ENCODE measurements around the gene MMRN2.

Gene MMRN2

DNA sequence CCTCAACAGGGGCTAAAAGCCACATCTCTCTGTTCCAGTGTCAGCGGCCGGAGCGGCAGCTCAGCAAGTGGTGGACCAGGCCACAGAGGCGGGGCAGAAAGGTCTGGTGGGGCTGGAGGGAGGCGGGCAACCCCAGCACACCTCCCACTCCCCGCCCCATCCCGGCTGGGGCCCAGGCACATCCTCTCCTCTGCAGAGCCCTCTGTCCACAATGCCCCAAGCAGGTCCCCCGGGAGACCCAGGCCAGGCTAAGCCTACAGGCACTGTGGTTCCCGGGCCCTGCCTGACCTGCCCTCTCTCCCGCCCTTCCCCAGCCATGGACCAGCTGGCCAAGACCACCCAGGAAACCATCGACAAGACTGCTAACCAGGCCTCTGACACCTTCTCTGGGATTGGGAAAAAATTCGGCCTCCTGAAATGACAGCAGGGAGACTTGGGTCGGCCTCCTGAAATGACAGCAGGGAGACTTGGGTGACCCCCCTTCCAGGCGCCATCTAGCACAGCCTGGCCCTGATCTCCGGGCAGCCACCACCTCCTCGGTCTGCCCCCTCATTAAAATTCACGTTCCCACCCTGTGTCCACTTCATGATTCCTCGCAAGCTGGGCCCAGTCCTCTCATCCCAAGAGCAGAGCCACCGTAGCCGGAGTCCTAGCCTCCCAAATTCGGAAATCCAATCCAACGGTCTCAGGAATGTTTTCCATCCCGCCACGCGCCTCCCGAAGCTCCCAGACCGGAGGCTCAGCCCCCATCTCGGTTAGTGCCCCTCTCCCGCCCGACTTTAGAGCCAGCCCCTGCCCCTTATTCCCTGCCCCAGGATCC is 13.0 kb upstream of the MMRN2 start:
- DNase-seq (ENCODE audit: low read depth), result no peak

DNA sequence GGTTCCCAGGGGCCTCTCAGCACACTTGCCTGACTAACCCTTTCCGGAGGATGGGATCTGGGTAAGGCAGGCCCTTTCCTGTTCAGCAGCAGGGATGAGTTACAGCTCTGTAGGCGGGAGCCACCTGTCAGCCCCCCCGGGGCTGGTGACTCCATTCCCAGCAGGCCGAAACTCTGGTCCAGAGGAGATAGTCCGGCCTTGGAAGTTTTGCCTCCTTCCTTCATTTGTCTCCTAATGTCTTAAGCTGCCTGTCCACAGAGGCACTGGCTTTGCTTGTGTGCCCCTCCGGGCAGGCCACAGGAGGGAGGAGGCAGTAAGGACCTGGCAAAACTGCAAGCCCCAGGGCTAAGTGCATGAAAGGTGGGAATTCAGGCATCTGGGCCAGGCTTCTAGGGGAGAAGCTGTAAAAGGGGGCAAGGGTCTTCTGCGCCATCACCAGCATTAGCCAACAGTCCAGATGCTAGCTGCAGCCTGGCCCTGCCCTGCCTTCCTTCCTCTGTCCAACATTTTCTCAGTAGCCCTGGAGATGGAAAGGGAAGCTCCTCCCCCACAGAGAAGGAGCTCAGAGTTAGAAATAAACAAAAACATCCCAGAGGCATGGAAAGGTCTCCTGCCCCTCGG is 12.1 kb upstream of the MMRN2 start:
- no peak for DNase-seq (ENCODE audit: low read depth)

DNA sequence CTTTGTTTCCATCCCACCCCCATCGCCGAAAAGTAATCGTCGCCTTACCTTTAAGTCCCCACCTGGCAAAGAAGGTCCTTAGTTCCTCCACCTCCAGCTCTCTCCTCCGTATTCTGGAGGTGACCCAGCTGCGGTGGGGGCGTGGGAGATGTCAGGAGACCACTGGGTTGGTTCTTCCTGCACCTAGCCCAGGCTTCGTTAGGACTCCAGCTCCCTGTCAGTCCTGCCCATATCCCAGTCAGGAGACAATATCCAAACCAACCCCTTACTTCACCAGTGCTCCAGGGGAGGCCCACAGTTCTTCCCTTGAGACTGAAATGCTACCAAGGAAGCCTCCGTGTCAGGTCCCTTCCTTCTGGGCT is 11.6 kb upstream of the MMRN2 start:
- no peak for DNase-seq (ENCODE audit: low read depth)

DNA sequence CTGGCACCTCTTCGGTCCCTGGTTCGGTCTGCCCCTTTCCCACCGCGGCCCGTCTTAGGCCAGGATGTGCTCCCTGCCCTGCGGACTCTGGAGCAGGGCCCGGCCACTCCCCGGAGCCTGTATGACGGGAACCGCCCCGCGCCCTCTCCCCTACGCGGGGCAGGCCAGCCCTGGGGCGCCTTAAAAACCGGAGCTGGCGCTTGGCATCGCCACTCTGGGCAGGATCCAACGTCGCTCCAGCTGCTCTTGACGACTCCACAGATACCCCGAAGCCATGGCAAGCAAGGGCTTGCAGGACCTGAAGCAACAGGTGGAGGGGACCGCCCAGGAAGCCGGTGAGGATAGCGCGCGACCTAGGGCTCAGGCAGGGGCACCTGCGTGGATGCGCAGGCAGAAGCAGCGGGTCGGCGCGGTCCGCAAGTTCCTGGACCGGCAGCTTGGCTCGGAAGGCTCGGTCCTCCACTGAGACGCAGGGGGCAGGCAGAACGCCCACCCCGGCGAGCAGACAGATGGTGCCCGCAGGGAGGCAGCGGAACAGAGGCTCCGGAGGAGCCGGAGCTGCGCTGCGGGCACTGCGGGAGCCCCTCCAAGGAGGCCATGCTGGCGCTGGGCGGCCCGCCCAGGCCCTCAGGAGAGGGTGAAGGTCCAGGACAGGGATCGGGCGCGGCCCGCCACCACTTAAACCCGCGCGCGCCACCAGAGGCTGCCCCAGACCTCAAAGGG is 11.0 kb upstream of the MMRN2 start, which contains the start of gene ADIRF:
Gene ADIRF (plus strand): TSS at position 212 of the 723 bp plus-strand sequence. CDS start 63 bp downstream, at position 275.
- DNase-seq (ENCODE audit: low read depth), result no peak

DNA sequence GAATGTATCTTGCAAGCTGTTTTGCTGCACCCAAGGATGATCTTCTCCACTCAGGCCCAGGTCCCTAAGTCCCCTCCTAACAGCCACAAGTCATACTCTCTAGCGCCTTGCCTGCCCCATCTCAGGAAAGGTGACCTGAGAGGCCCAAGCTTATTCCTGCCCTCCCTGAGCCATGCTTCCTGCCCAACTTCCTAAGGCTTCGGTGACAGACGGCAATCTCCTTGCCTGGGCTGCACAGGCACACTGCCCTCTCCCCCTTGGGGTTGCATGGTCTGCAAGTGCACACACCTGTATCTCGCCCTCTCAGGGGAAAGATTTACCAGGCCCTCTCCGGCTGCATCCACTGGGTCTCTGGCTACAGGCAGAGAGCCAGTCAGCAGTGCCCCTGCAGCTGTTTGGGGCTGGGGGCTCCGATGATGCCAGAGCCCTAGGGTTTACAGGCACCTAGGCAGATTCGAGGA is 10.1 kb upstream of the MMRN2 start:
- no peak for DNase-seq (ENCODE audit: low read depth)

DNA sequence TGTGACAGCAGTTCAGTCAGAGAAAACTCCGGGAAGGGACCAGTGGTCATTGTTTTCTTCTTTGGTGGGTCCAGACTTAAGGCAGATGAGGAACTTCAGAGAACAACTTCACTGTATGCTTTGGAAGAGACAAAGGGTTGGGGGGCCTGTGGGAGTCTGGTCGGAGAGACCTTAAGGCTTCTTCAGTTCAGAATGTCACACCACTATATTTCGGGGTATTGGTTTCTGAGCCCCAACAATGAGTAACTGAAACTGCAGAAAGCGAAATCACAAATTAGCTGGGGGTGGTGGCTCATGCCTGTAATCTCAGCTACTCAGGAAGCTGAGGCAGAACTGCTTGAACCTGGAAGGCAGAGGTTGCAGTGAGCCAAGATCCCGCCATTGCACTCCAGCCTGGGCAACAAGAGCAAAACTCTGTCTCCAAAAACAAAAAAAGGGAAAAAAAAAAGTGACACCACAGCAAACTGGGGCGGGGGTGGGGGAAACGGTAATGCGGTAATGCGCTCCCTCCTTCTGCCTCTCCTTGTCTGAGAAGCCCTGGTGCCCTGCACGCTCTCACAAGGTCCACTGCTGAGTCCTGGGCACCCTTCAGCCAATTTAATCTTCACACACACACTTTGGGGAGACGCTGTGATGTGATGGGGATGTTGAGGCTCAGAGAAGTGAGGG is 8.7 kb upstream of the MMRN2 start:
- DNase-seq (ENCODE audit: low read depth), result no peak

DNA sequence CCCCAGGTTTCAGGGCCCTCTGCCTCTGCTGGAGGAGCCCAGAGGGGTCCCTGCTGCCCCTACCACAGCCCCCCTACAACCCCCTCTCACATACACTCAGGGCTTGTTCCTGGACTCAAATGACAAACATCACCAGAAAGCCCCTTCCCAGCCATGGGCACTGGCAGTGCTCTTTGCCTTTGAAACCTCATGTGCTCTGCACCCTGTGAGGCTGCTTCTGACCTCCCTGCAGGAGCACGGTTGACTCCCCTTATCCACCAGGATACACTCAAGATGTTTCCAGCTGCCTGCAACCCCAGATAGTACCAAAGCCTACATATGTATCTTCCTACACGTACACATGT is 7.4 kb upstream of the MMRN2 start:
- no peak for DNase-seq (ENCODE audit: low read depth)

DNA sequence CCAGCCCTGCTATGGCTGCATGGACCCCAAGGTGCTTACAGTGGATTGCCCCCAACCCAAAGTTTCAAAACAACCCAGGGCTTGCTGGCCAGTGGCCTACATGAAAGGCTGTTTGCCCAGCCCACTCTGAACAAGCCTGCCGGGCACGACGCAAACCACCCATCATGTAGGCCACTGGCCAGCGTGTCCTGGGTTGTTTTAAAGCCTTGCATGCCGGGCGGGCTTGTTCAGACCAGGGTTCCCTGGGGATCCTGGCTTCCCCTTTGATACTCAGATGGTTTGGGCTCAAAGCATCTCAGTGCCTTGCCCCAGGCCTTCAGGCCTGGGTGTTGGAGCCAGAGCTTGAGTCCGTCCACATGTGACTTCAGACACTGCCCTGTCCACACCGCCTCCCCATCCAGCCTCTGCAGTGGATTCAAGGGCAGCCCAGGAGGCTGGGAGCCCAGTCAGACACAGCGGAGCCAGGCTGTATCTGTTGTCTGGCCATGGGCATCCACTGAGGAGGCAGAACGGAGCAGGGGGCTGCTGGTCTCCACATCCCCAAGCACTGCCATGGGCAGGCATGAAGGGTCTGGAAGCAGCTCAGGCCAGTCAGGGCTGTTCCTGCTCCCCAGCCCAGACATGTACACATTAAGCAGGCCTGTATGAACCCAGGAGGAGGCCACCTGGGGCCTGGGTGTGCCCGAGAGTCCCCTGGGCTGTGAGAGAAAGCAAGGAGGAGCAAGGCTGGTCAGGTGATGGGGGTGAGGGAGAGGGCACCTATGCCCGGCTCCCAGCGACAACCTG is 6.8 kb upstream of the MMRN2 start:
- DNase-seq (ENCODE audit: low read depth), result no peak

DNA sequence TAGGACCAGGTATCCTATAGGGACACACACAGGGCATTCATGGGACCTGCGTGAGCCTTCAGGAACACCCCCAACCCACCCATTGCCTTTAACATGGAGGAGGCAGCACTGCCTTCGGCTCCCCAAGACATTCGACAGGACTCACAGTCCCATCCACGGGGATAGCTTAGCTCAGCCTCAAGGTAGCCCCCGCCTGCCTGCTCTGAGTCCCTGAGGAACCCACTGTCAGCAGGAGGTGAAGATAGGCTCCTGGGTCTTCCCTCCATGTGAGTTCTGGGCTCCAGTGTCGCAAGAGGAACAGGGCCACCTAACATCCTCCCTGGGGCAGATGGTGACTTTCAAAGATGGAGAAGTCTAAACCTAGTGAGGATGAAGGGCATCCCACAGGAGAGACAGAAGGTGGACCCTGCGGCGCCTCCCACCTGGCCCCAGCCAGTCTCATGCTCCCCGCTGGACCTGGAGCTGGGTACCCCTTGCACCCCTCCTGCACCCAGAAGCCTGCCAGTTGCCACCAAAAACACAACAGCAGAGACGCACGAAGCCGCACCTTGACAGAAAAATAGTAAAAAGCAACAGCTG is 6.0 kb upstream of the MMRN2 start:
- DNase-seq (ENCODE audit: low read depth), result no peak

DNA sequence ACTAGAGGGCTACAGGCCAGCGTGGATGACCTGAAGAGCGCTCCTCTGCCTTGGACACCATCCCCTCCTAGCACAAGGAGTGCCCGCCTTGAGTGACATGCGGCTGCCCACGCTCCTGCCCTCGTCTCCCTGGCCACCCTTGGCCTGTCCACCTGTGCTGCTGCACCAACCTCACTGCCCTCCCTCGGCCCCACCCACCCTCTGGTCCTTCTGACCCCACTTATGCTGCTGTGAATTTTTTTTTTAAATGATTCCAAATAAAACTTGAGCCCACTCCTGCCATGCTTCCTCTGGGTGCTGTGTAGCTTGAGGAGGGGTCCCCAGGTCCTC is 5.5 kb upstream of the MMRN2 start:
- no peak for DNase-seq (ENCODE audit: low read depth)

DNA sequence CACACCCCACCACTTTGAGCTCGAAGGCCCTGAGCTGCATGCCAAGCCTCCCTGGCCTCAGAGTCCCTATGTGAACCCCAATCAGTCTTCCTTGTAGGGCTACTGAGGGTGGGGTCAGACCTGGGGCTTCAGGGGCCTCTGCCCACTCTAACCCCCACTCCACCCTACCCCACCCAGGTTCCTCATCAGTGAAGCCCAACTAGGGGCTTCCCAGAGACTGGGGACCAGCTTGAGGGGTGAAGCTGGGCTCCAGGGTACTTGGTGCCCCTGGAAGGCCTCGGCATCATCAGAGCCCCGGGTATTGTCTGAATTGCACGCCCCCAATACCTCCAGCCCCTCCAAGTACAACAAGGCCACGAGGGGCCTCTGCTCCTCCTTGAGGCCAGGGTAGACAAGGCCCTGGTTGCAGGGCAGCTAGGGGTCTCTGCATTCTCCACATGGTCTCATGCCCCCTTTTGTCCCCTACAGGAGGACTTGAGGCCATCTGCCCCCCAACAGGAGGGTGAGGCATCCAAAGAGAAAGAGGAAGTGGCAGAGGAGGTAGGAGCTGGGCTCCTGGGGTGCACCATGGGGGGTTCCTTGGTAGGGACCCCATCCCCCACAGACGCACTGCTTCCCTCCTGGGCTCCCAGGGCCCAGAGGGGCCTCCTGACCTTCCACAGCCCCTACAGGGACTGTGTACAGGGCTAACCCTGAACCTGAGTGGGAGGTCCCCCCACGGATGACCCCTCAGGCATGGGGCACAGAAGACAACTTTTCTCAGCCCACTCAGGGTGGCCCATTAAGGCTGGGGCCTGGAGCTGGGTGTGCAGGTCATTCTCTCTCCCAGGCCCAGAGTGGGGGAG is 4.9 kb upstream of the MMRN2 start:
- no peak for DNase-seq (ENCODE audit: low read depth)

DNA sequence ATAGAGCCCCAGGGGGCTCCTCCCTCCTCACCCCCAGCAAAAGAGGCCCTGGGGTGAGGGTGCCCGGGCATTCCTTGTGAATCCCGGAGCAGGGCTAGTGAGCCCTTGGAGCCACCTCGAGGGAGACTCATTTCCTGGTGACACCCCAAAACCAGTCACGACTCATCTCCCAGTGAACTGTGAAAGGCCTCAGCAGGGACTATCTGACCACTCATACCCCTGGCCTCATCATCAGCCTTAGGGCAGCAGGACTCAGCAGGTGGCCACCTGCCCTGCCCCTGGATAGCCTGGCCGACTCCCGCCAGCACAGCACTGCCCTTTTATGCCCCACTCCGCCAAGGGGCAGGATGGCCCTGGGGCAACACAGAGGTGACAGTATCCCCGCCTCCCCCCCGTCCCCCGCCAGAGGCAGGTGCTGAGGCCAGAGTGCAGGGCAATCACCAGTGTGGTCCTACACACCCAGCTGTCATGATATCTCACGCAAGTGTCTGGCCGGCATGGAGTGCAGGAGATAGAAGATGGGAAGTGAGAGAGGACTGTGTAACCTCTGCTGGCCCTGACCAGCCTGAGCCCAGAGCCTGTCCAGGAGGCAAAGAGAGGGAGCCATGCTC is 4.2 kb upstream of the MMRN2 start:
- DNase-seq (ENCODE audit: low read depth), result no peak

DNA sequence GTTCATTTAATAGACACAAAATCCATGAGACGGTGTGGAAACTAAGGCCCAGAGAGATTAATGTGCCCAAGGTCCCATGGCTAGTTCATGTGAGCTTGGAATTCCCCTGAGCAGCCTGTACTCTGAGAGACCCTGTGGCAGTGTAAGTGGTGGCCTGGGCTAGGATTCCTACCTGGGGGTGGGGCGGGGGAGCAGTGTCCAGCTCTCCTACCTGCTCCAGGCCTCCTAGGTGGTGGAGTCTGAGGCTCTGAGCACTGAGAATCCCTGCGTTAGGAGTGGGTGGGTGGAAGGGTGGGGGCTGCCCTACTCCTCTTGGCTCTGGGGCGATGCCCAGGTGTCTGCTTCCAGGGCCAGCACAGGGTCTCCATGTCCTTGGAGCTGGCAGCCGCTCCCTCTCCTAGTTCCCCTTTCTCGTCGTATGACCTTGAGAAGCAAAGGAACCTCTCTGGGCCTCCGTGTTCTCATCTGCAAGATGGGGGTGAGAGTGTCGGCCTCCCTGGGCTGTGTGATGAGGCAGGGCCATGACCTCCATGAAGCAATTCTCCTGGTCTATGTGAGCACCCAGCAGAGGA is 3.5 kb upstream of the MMRN2 start:
- no peak for DNase-seq (ENCODE audit: low read depth)

DNA sequence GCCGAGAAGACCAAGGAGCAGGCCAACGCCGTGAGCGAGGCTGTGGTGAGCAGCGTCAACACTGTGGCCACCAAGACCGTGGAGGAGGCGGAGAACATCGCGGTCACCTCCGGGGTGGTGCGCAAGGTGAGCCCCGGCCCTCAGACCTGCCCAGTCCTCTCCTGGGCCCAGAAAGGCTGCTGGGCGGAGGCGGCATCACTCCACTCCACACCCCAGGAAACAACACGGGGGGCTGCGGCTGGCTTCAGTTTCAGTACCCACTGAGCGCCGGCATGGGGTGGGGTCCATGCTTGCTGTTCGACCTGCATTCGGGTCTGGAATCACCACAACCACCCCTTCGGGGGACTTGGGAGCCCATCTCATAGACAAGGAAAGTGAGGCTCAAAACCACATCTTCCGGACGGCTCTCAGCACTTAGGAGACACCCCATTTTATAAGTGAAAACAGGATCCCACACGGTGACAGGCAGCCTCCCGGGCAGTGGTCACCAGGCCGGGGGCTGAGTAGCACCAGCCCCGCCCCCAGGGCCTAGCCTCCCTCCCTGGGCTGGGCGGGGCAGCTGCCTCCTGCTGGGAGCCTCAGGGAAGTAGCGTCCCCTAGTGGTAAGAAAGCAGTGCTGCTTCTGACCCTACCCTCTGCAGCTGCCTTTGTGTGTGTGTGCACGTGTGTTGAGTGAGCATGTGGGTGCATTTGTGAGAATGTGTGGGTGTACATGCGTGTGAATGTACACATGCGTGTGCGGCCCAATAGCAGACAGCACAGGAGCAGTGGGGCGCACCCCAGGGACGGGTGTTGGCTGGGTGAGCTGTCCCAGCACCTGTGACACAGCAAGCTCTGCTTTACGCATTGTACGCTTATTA is 2.8 kb upstream of the MMRN2 start:
- no peak for DNase-seq (ENCODE audit: low read depth)

DNA sequence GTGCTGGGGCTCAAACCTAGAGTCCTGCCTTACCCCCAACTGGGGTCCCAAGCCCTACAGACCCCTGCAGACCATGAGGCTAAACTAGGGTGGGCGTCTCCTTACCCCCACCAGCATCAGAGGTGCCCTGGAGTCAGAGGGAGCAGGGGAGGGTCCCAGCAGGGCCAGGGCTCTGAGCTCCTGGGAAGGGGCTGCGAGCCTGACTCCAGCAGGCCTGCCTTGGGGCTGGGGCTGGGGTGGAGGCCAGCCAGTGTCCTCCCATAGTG is 2.3 kb upstream of the MMRN2 start:
- no peak for DNase-seq (ENCODE audit: low read depth)

DNA sequence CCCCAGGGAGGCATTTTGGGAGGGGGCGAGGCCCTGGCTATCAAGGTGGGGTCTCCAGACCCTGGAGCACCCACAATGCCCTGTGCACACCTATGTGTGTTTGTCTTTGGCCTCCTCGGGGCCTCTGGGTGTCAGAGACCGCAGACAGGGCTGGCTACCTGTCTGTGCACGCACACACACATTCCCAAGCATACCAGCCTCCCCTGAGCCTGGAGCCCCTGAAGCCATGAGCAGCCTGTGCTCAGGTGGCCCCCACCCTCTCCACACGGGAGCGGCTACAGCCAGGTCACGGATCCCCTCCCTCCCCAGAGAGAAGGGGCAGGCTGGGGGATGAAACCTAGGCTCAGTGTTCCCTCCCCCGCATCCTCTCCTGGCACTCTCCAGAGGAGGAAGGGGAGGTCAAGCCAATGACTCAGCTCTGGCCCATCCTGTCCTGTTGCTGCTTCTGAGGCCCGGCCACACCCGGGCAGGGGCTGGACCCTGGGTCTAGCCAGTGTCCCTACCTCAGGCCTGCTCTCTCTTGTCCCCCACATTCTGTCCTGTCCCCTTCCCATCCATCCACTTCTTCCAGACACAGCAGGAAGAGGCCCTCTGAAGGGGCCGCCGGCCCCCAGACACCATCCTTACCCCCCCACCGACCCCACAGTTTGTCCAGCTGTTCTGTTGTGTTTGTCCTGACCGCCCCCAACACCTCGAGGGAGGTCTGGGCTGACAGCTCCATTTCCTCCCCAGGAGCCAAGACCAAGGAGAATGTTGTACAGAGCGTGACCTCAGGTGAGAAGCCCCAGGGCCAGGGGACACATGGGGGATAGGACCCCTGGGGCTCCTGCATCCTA is 1.7 kb upstream of the MMRN2 start:
- no peak for DNase-seq (ENCODE audit: low read depth)

DNA sequence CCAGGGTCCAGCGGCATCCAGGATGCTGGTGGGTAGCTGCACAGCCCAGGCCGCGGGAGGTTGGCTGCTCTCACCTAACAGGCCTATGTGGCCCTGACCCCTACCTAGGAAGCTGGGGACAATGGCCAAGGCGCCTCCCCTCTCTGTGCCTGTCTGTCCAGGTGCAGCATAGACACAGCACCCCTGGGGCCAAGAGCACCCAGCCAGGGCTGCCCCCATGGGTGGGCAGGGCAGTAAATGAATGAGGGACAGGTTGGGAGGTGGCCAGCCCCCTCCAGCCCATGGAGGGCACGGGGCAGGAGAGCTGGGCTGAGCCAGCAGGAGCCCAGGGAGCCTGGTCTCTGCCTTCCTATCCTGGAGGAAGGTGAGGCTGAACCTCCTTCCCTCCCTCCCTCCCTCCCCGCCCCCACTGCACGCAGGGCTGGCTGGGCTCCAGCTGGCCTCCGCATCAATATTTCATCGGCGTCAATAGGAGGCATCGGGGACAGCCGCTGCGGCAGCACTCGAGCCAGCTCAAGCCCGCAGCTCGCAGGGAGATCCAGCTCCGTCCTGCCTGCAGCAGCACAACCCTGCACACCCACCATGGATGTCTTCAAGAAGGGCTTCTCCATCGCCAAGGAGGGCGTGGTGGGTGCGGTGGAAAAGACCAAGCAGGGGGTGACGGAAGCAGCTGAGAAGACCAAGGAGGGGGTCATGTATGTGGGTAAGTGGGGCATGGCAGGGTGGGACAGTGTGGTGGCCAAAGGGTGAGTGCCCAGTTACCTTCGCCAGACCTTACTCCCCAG is 893 bp upstream of the MMRN2 start, which contains the start of gene SNCG:
Gene SNCG (plus strand): TSS at position 484 of the 785 bp plus-strand sequence. CDS start 99 bp downstream, at position 583.
- DNase-seq (ENCODE audit: low read depth), result no peak
